Activated B cell treated with CpG ODN at 0.5 μM for 24 hours (primary cell): Measurements from ENCODE around the gene UTS2R. TPM values are rescaled to one million over a fixed set of nuclear protein-coding genes. Genes with fewer than 3 reads are reported as not detected.

Experiments
- ATAC-seq: fragments of 200-7000 bp; cut with Tn5 transposase; one replicate; pipeline ENCODE4 v1.10.0; 2021; ENCODE audit warnings: low read depth, mild to moderate bottlenecking, moderate library complexity
- CTCF ChIA-PET: fragments of 350-600 bp; sonication (Branson Sonifier 250); formaldehyde crosslinking; loops from one replicate; lab custom pipeline; 2021; ENCODE audit warnings: antibody characterized with exemption; lab: Charles Lee
- POLR2A ChIA-PET: fragments of 350-600 bp; sonication (Branson Sonifier 250); formaldehyde crosslinking; loops from one replicate; lab custom pipeline; 2021; ENCODE audit warnings: antibody characterized with exemption; lab: Charles Lee
- DNase-seq: peaks from one replicate; pipeline ENCODE4 v3.0.0; 2022
- H3K27ac Mint-ChIP-seq: one replicate; pipeline ENCODE4 v1.8.0; 2020; ENCODE audit warnings: mixed read lengths
- H3K27me3 Mint-ChIP-seq: one replicate; pipeline ENCODE4 v1.8.0; 2021; ENCODE audit warnings: mixed read lengths
- H3K36me3 Mint-ChIP-seq: one replicate; pipeline ENCODE4 v1.8.0; 2021; ENCODE audit warnings: low read depth, mixed read lengths
- H3K4me1 Mint-ChIP-seq: one replicate; pipeline ENCODE4 v1.8.0; 2021; ENCODE audit warnings: mixed read lengths
- H3K4me3 Mint-ChIP-seq: one replicate; pipeline ENCODE4 v1.8.0; 2020; ENCODE audit warnings: mild to moderate bottlenecking, mixed read lengths
- H3K9me3 Mint-ChIP-seq: one replicate; pipeline ENCODE4 v1.8.0; 2020; ENCODE audit warnings: mixed read lengths
- CTCF ChIP-seq: fragments of 200-600 bp; IDR thresholded peaks from one replicate; pipeline ENCODE4 v1.8.0; 2022; ENCODE audit warnings: antibody characterized with exemption, mild to moderate bottlenecking
- intact Hi-C: fragments of 100-400 bp; cut with micrococcal nuclease; formaldehyde crosslinking; loops from one replicate; pipeline ENCODE4 v1.15.1; 2024
- total RNA-seq: library from RNA; stranded (reverse); gene quantifications from 2 replicates; pipeline ENCODE4 v1.2.3, GENCODE V29; 2022

UTS2R gene
- total RNA-seq, 1 donor from 2014 or later: not detected

- no peak overlapping the region for H3K4me3 Mint-ChIP-seq
- no peaks in the 10 kb centered on the region for H3K9me3 Mint-ChIP-seq
- DNase-seq (no peak), ATAC-seq (no peak)
- H3K27ac Mint-ChIP-seq: peak overlapping the region; percentile 56
- CTCF ChIA-PET: interaction anchor here (1.1 kb wide), 1 partner anchor 24 kb away, joined by 3 read pairs; no protein-coding TSS in a partner anchor
- peaks cover 15% of the 10 kb centered on the region for H3K27me3 Mint-ChIP-seq
- POLR2A ChIA-PET: interaction anchor here (1.0 kb wide), 1 partner anchor 32 kb away, joined by 5 read pairs; no protein-coding TSS in a partner anchor
- no peak for TF ChIP-seq CTCF
- peaks cover 3% of the 10 kb centered on the region for H3K4me1 Mint-ChIP-seq
- intact Hi-C loops: no loop called here
- no peaks in the 10 kb centered on the region for H3K36me3 Mint-ChIP-seq
Measured at GRCh38 chr17:82324566-82325285, 46.8 kb upstream of the UTS2R start.

GRCh38 chr17:82325286-82326180 lies 46.0 kb upstream of the UTS2R start:
- peaks cover 15% of the 10 kb centered on the region for H3K27me3 Mint-ChIP-seq
- H3K4me3 Mint-ChIP-seq: no peak overlapping the region
- ChIA-PET POLR2A (no interaction called here), CTCF (no interaction called here)
- no peak for TF ChIP-seq CTCF
- ATAC-seq (no peak), DNase-seq (no peak)
- H3K27ac Mint-ChIP-seq: no peak overlapping the region
- intact Hi-C loops: no loop called here
- peaks cover 3% of the 10 kb centered on the region for H3K4me1 Mint-ChIP-seq
- H3K36me3 Mint-ChIP-seq: no peaks in the 10 kb centered on the region
- no peaks in the 10 kb centered on the region for H3K9me3 Mint-ChIP-seq

- DNase-seq (no peak), ATAC-seq (no peak)
- ChIA-PET POLR2A (no interaction called here), CTCF (no interaction called here)
- Mint-ChIP-seq H3K36me3 (no peaks in the 10 kb centered on the region), H3K27me3 (peaks cover 18% of the 10 kb centered on the region), H3K4me1 (no peaks in the 10 kb centered on the region), H3K9me3 (no peaks in the 10 kb centered on the region), H3K27ac (no peak overlapping the region), H3K4me3 (no peak overlapping the region)
- TF ChIP-seq CTCF: no peak
- intact Hi-C loops: no loop called here
Measured at GRCh38 chr17:82327289-82327688, 44.3 kb upstream of the UTS2R start.

- no peak for TF ChIP-seq CTCF
- intact Hi-C loops: no loop called here
Measured at GRCh38 chr17:82327757-82328140, 43.8 kb upstream of the UTS2R start.

More at GRCh38 chr17:82327757-82328140, 43.8 kb upstream of the UTS2R start:
- Mint-ChIP-seq H3K4me1 (peaks cover 5% of the 10 kb centered on the region), H3K36me3 (no peaks in the 10 kb centered on the region), H3K9me3 (no peaks in the 10 kb centered on the region), H3K4me3 (no peak overlapping the region), H3K27ac (no peak overlapping the region), H3K27me3 (peaks cover 19% of the 10 kb centered on the region)
- DNase-seq (no peak), ATAC-seq (no peak)
- POLR2A ChIA-PET: interaction anchor here (0.6 kb wide), 1 partner anchor 160 kb away, joined by 5 read pairs; no protein-coding TSS in a partner anchor
- CTCF ChIA-PET: interaction anchor here (0.6 kb wide), 1 partner anchor 214 kb away, joined by 3 read pairs; no protein-coding TSS in a partner anchor
